GM12873 (cell line): ENCODE results near the gene CHERP.

Source experiments
- CTCF ChIP-seq: IDR thresholded peaks from 2 replicates; pipeline ENCODE4 v1.5.1; 2012; ENCODE audit warnings: low read depth, mild to moderate bottlenecking, moderate library complexity, low read length, control low read depth; ENCODE audit not compliant: insufficient read depth; ENCODE audit errors: missing control alignments

CHERP gene

DNA sequence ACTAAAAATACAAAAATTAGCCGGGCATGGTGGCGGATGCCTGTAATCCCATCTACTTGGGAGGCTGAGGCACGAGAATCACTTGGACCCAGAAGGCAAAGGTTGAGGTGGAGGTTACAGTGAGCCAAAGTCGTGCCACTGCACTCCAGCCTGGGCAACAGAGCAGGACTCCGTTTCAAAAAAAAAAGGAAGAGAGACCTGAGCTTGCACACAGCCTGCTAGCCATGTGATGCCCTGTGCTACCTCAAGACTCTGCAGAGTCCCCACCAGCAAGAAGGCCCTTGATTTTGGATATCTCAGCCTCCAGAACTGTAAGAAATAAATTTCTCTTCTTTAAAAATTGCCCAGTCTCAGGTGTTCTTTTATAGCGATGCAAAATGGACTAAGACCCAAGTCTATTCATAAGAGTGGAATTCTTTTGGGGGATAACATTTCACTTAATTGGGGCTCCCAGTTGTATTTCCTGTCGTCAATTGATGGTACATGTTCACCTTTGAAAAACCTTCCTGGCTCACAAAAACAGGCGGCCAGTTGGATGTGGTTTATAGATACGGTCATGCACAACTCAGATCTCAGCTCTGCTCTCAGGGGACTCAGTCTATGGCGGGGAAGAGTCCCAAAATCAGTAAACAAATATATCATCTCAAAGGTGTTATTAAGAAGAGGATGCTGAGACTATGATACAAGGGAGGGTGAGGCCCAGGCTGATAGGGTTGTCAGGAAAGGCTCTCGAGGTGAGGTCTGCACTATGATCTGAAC lies 2.4 kb upstream of the CHERP start:
- no peak for TF ChIP-seq CTCF

DNA sequence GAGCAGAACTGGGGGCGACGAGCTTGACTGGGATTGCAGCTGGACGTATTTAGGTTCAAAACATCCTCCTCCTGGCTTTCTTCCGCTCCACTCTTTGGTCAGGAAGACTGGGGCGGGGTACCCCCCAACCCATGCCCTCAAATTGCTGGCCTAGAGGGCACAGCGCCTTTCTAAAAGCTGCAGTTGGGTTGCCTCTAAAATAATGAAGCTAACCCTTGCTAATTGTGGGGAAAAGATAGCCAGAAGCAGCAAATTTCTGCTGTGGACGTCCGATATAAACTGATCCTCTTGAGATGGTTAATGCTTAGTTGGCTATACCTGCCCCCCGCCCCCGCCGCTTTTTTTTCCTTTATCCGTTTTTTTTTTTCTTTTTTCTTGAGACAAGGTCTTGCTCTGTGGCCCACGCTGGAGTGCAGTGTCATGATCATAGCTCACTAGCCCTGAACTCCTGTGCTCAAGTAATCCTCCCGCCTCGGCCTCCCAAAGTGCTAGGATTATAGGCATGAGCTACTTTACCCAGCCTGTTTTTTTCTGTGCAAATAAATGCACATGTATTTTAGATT lies 754 bp upstream of the CHERP start:
- no peak for TF ChIP-seq CTCF

GRCh38 chr19:16541526-16542044 lies 652 bp downstream of the CHERP start:
- no peak for TF ChIP-seq CTCF

- TF ChIP-seq CTCF, result no peak
Observed at GRCh38 chr19:16540948-16541347, 1.3 kb downstream of the CHERP start.

DNA sequence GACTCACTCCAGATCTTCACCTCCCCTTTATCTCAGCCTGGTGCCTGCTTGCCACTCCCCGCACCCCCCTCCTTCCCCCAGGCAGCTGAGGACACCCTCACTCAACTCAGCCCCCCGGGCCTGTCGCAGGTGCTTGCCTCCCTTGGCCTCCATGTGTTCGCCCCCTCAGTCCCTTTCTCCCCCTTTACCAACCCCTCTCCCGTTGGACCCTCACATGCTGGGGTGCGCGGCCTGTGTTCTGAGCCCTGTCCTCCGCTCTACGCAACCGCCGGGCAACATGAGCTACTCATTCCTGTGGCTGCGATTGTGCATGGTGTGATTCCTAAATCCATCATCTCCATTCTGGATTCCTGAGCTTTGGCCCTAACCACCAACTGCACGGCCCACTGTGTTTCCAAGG lies 5.1 kb downstream of the CHERP start:
- no peak for TF ChIP-seq CTCF

DNA sequence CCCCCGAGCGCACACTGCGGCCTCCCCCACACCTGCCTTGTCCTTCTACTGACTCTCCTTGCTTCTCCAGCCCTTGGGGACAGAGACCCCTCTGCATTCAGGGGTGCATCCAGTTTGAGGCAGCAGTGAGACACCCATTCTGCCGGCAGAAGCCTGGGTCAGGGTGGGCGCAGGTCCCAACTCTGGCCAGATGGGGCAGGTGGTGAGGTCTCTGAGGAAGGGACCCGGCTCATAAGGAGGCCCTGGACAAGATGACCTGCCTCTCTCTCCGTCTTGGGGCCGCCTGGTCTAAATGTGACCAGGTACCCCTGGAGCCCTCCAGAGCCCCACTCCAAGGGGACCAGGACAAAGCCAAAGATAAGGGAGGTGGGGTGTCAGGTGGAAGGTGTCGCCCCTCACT lies 6.1 kb downstream of the CHERP start:
- TF ChIP-seq CTCF, result no peak

- no peak for TF ChIP-seq CTCF
Observed at GRCh38 chr19:16535381-16535780, 6.9 kb downstream of the CHERP start.
